DOHH2 (cell line): ENCODE measurements around the gene CRYBA1.

ENCODE experiments used
- EZH2phosphoT487 ChIP-seq: fragments of 200-600 bp; sonication (generic); IDR thresholded peaks from 2 replicates; pipeline ENCODE4 v1.6.1; 2017; ENCODE audit warnings: borderline replicate concordance, mild to moderate bottlenecking, antibody characterized with exemption, low read length, moderate library complexity, mixed read lengths
- TF ChIP-seq, protein P1 (sequence below): fragments of 200-600 bp; sonication (generic); IDR thresholded peaks from one replicate; pipeline ENCODE4 v1.5.1; 2014; ENCODE audit warnings: antibody characterized with exemption, mild to moderate bottlenecking, low read depth, low read length; ENCODE audit not compliant: poor library complexity, severe bottlenecking

DNA sequence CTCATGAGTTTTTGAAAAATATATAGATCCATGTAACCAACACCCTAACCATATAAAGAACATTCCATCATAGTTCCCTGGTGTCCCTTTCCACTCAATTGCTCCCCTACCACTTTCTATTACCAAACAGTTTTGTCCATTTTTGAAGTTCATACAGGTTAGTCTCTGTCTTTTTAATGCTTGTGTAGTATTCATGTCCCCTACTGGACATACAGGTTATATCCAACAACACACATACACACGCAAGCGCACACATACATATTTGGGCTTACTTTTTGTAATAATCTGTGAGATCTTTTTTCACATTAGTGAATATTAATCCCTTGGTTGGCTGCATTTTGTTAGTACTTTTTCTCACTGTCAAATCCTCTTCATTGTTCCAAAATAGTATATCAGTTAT is 6.4 kb downstream of the CRYBA1 start:
- TF ChIP-seq, protein P1, sequence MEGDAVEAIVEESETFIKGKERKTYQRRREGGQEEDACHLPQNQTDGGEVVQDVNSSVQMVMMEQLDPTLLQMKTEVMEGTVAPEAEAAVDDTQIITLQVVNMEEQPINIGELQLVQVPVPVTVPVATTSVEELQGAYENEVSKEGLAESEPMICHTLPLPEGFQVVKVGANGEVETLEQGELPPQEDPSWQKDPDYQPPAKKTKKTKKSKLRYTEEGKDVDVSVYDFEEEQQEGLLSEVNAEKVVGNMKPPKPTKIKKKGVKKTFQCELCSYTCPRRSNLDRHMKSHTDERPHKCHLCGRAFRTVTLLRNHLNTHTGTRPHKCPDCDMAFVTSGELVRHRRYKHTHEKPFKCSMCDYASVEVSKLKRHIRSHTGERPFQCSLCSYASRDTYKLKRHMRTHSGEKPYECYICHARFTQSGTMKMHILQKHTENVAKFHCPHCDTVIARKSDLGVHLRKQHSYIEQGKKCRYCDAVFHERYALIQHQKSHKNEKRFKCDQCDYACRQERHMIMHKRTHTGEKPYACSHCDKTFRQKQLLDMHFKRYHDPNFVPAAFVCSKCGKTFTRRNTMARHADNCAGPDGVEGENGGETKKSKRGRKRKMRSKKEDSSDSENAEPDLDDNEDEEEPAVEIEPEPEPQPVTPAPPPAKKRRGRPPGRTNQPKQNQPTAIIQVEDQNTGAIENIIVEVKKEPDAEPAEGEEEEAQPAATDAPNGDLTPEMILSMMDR = no peak
- no peak for TF ChIP-seq EZH2phosphoT487
